Measurements from ENCODE around the gene NAIF1. TPM values are rescaled to one million over a fixed set of nuclear protein-coding genes. Genes with fewer than 3 reads are reported as not detected.

NAIF1 gene
- total RNA-seq, 1 experiment from 2014 or later = 8.5 TPM

GRCh38 chr9:128108269-128109049 is 41.3 kb upstream of the NAIF1 start:
- Mint-ChIP-seq H3K27ac (ENCODE audit: unreplicated experiment) (peak overlapping the region; percentile 58), H3K9me3 (ENCODE audit: unreplicated experiment) (no peaks in the 10 kb centered on the region), H3K4me1 (ENCODE audit: low read depth, unreplicated experiment) (peaks cover 21% of the 10 kb centered on the region), H3K4me3 (ENCODE audit: unreplicated experiment) (no peak overlapping the region), H3K27me3 (ENCODE audit: insufficient read depth, unreplicated experiment) (no peaks in the 10 kb centered on the region), H3K36me3 (ENCODE audit: insufficient read depth, unreplicated experiment) (peaks cover 95% of the 10 kb centered on the region)
- H3K36me3 ChIP-seq (ENCODE audit: control insufficient read depth, insufficient read depth, low read length) = peaks cover 6% of the 10 kb centered on the region
- POLR2A ChIA-PET = no interaction called here
- CTCF ChIA-PET = no interaction called here
- peak in 1 of 2 experiments; percentile 33 for DNase-seq
- no TSS peak for BruUV-seq (replicated peaks)
- intact Hi-C loops (cut with micrococcal nuclease; ENCODE audit: unreplicated experiment) = no loop called here
- no peak overlapping the region for H3K4me3 ChIP-seq (ENCODE audit: low read depth, low read length)
- no peaks in the 10 kb centered on the region; the same call in 1 of the 2 replicates for H3K9me3 ChIP-seq
- TF ChIP-seq CTCF (IDR thresholded peaks at IDR 0.05; ENCODE audit: insufficient read depth in 1 of 2, low read depth in 1 of 2, low read length in 1 of 2, severe bottlenecking in 1 of 2, unreplicated experiment in 1 of 2) = no peak
- H3K4me1 ChIP-seq = peaks cover 16% of the 10 kb centered on the region
- H3K27me3 ChIP-seq (replicated peaks; ENCODE audit: control insufficient read depth, insufficient read depth, low read length) = no peaks in the 10 kb centered on the region

GRCh38 chr9:128107468-128108268 is 40.5 kb upstream of the NAIF1 start:
- H3K27ac Mint-ChIP-seq (ENCODE audit: unreplicated experiment) = peak overlapping the region; percentile 58
- no peaks in the 10 kb centered on the region for H3K27me3 Mint-ChIP-seq (ENCODE audit: insufficient read depth, unreplicated experiment)
- peak in 1 of 2 experiments; percentile 31 for DNase-seq
- Histone ChIP-seq H3K27me3 (replicated peaks; ENCODE audit: control insufficient read depth, insufficient read depth, low read length) (no peaks in the 10 kb centered on the region), H3K4me1 (peaks cover 16% of the 10 kb centered on the region), H3K9me3 (no peaks in the 10 kb centered on the region), H3K36me3 (ENCODE audit: control insufficient read depth, insufficient read depth, low read length) (peaks cover 6% of the 10 kb centered on the region), H3K4me3 (ENCODE audit: low read depth, low read length) (no peak overlapping the region)
- POLR2A ChIA-PET = interaction anchor here (0.6 kb wide), 1 partner anchor 238 kb away, joined by 3 read pairs; no protein-coding TSS in a partner anchor
- CTCF ChIA-PET = no interaction called here
- no peak for TF ChIP-seq CTCF (IDR thresholded peaks at IDR 0.05; ENCODE audit: insufficient read depth in 1 of 2, low read depth in 1 of 2, low read length in 1 of 2, severe bottlenecking in 1 of 2, unreplicated experiment in 1 of 2)
- H3K4me1 Mint-ChIP-seq (ENCODE audit: low read depth, unreplicated experiment) = peaks cover 18% of the 10 kb centered on the region
- no peaks in the 10 kb centered on the region for H3K9me3 Mint-ChIP-seq (ENCODE audit: unreplicated experiment)
- intact Hi-C loops (cut with micrococcal nuclease; ENCODE audit: unreplicated experiment) = no loop called here
- H3K36me3 Mint-ChIP-seq (ENCODE audit: insufficient read depth, unreplicated experiment) = peaks cover 95% of the 10 kb centered on the region
- BruUV-seq (replicated peaks) = no TSS peak
- H3K4me3 Mint-ChIP-seq (ENCODE audit: unreplicated experiment) = peak overlapping the region; percentile 20

GRCh38 chr9:128106940-128107467 is 39.9 kb upstream of the NAIF1 start:
- H3K27ac Mint-ChIP-seq (ENCODE audit: unreplicated experiment) = no peak overlapping the region
- ChIA-PET POLR2A (interaction anchor here (0.6 kb wide), 2 partner anchors 61 to 238 kb away, joined by 3 read pairs; no protein-coding TSS in a partner anchor), CTCF (no interaction called here)
- no peaks in the 10 kb centered on the region for H3K27me3 ChIP-seq (replicated peaks; ENCODE audit: control insufficient read depth, insufficient read depth, low read length)
- H3K9me3 ChIP-seq = no peaks in the 10 kb centered on the region
- no peak overlapping the region for H3K4me3 Mint-ChIP-seq (ENCODE audit: unreplicated experiment)
- no peak overlapping the region for H3K4me3 ChIP-seq (ENCODE audit: low read depth, low read length)
- no peaks in the 10 kb centered on the region for H3K27me3 Mint-ChIP-seq (ENCODE audit: insufficient read depth, unreplicated experiment)
- H3K36me3 Mint-ChIP-seq (ENCODE audit: insufficient read depth, unreplicated experiment) = peaks cover 99% of the 10 kb centered on the region
- no peak for TF ChIP-seq CTCF (IDR thresholded peaks at IDR 0.05; ENCODE audit: insufficient read depth in 1 of 2, low read depth in 1 of 2, low read length in 1 of 2, severe bottlenecking in 1 of 2, unreplicated experiment in 1 of 2)
- H3K36me3 ChIP-seq (ENCODE audit: control insufficient read depth, insufficient read depth, low read length) = peaks cover 6% of the 10 kb centered on the region
- DNase-seq = peak in 1 of 2 experiments; percentile 32
- no TSS peak for BruUV-seq (replicated peaks)
- H3K4me1 ChIP-seq = peaks cover 16% of the 10 kb centered on the region
- peaks cover 18% of the 10 kb centered on the region for H3K4me1 Mint-ChIP-seq (ENCODE audit: low read depth, unreplicated experiment)
- intact Hi-C loops (cut with micrococcal nuclease; ENCODE audit: unreplicated experiment) = no loop called here
- no peaks in the 10 kb centered on the region for H3K9me3 Mint-ChIP-seq (ENCODE audit: unreplicated experiment)

All from Caco-2 (cell line).